A549 (cell line): ENCODE data around the gene OGFRL1. TPM values are rescaled to one million over a fixed set of nuclear protein-coding genes. Genes with fewer than 3 reads are reported as not detected.

Experiments
- ATAC-seq, 2 experiments: fragments of 200-7000 bp in 1 of 2; fragments of >200 bp in 1 of 2; cut with Nextera tagmentation in 1 of 2; cut with Tn5 transposase in 1 of 2; 3 replicates each; pipeline versions ENCODE4 v1.8.0 to v1.9.1; 2018 to 2020; ENCODE audit warnings: mild to moderate bottlenecking in 1 of 2, moderate library complexity in 1 of 2
- CTCF ChIA-PET: fragments of 300-600 bp; sonication (Branson Sonifier 250); formaldehyde crosslinking; extraction: SDS; loops from one replicate; lab custom pipeline; 2021; ENCODE audit warnings: antibody characterized with exemption, inconsistent platforms; lab: Yijun Ruan, JAX
- POLR2A ChIA-PET: fragments of 350-600 bp; formaldehyde crosslinking; extraction: SDS; loops from one replicate; lab custom pipeline; 2021; ENCODE audit warnings: antibody characterized with exemption, inconsistent platforms; lab: Yijun Ruan, JAX
- DNase-seq, 2 experiments: peaks; one replicate each; pipeline versions ENCODE4 v3.0.0 to v3.0.0-alpha.2; 2011 to 2016; ENCODE audit warnings: low read depth in 1 of 2, low spot score in 1 of 2
- FAIRE-seq: peaks from 2 replicates; lab custom pipeline; 2011; peaks lifted over from hg19 to GRCh38; lab: Jason Lieb, UNC
- H3K27ac ChIP-seq, 2 experiments: fragments of >200 bp; sonication (Bioruptor Twin); formaldehyde crosslinking; 3 replicates each; pipeline ENCODE4 v1.5.1; 2016 to 2017
- H3K4me1 ChIP-seq: fragments of >200 bp; sonication (Bioruptor Twin); formaldehyde crosslinking; 3 replicates; pipeline ENCODE4 v1.6.1; 2016
- H3K4me2 ChIP-seq: fragments of >200 bp; sonication (Bioruptor Twin); formaldehyde crosslinking; 3 replicates; pipeline ENCODE4 v1.6.1; 2016
- H3K4me3 ChIP-seq: fragments of >200 bp; sonication (Bioruptor Twin); formaldehyde crosslinking; 3 replicates; pipeline ENCODE4 v1.5.1; 2016
- H3K9me3 ChIP-seq: fragments of >200 bp; sonication (Bioruptor Twin); formaldehyde crosslinking; 3 replicates; pipeline ENCODE4 v1.6.1; 2016
- BCL3 ChIP-seq: fragments of >200 bp; sonication (Bioruptor Twin); formaldehyde crosslinking; IDR thresholded peaks from 3 replicates; pipeline ENCODE4 v1.6.1; 2016
- BHLHE40 ChIP-seq: IDR thresholded peaks from 2 replicates; pipeline ENCODE4 v1.6.1; 2012; ENCODE audit warnings: low read depth, low read length, inconsistent platforms
- CEBPB ChIP-seq, 2 experiments: fragments of >200 bp in 1 of 2; sonication (Bioruptor Twin) in 1 of 2; formaldehyde crosslinking in 1 of 2; IDR thresholded peaks; 2 replicates each; pipeline ENCODE4 v1.6.1; 2012 to 2016
- FOSL2 ChIP-seq, 2 experiments: fragments of 450-650 bp in 1 of 2; fragments of >200 bp in 1 of 2; sonication (Bioruptor Twin) in 1 of 2; formaldehyde crosslinking; IDR thresholded peaks; 2 replicates each; pipeline versions ENCODE4 v1.5.0 to v1.6.1; 2016 to 2020; ENCODE audit warnings: mild to moderate bottlenecking in 1 of 2, moderate library complexity in 1 of 2
- HDAC2 ChIP-seq: fragments of 200-600 bp; sonication (generic); IDR thresholded peaks from 2 replicates; pipeline ENCODE4 v1.6.1; 2016
- HEYL ChIP-seq: fragments of 250-450 bp; sonication (Bioruptor Pico); IDR thresholded peaks from 2 replicates; pipeline ENCODE4 v1.8.0; 2021; ENCODE audit warnings: mild to moderate bottlenecking, moderate library complexity
- HOXB5 ChIP-seq: fragments of 250-450 bp; sonication (Bioruptor Pico); IDR thresholded peaks from 2 replicates; pipeline ENCODE4 v1.5.0; 2020; ENCODE audit warnings: mild to moderate bottlenecking, moderate library complexity
- NFE2L2 ChIP-seq: fragments of 150-350 bp; conservative IDR thresholded peaks from 2 replicates; pipeline ENCODE4 v1.6.1; 2014; ENCODE audit warnings: low read length
- POLR2AphosphoS2 ChIP-seq: conservative IDR thresholded peaks from 2 replicates; pipeline ENCODE4 v1.6.1; 2012; ENCODE audit warnings: low read length, improper control_type of control experiment, inconsistent platforms
- RAD21 ChIP-seq, 2 experiments: fragments of >200 bp in 1 of 2; sonication (Bioruptor Twin) in 1 of 2; formaldehyde crosslinking in 1 of 2; IDR thresholded peaks in 1 of 2; conservative IDR thresholded peaks in 1 of 2; 2 replicates in 1 of 2; 3 replicates in 1 of 2; pipeline ENCODE4 v1.6.1; 2012 to 2018; ENCODE audit warnings: inconsistent platforms in 1 of 2
- RARB ChIP-seq: fragments of 250-450 bp; sonication (Bioruptor Pico); IDR thresholded peaks from 2 replicates; pipeline ENCODE4 v1.8.0; 2021; ENCODE audit warnings: mild to moderate bottlenecking, moderate library complexity
- REST ChIP-seq: fragments of 200-600 bp; sonication (generic); IDR thresholded peaks from 2 replicates; pipeline ENCODE4 v1.6.1; 2016; ENCODE audit warnings: antibody characterized with exemption, mild to moderate bottlenecking, moderate library complexity
- SMC3 ChIP-seq: fragments of >200 bp; sonication (Bioruptor Twin); formaldehyde crosslinking; IDR thresholded peaks from 3 replicates; pipeline ENCODE4 v1.6.1; 2018; ENCODE audit warnings: inconsistent platforms
- SREBF2 ChIP-seq: fragments of 450-650 bp; IDR thresholded peaks from 2 replicates; pipeline ENCODE4 v1.6.1; 2014; ENCODE audit warnings: mild to moderate bottlenecking, moderate library complexity
- ZNF302 ChIP-seq: fragments of 250-450 bp; sonication (Bioruptor Pico); IDR thresholded peaks from 2 replicates; pipeline ENCODE4 v1.9.0; 2021; ENCODE audit warnings: inconsistent platforms, mild to moderate bottlenecking, moderate library complexity
- WGBS: methylation state at CpG from one replicate; pipeline ENCODE4 v1.1.6; 2017; ENCODE audit errors: missing lambda C conversion rate; 5-methylcytosine and 5-hydroxymethylcytosine counted together
- polyA plus RNA-seq, 4 experiments: library from polyadenylated mRNA; depleted of rRNA in 3 of 4; stranded (reverse); fragments of >200 nt; fragmentation: RNase III in 1 of 4; extraction: RNeasy Plus Mini Kit Qiagen cat#74134 plus additional on column Dnase treatment in 1 of 4; gene quantifications; 2 replicates in 3 of 4; 3 replicates in 1 of 4; pipeline ENCODE4 v1.2.3, GENCODE V29; 2011 to 2017

The OGFRL1 gene
- polyA plus RNA-seq, 2 of the 4 experiments (the other 2 are of a cell fraction) = 8.0 to 15.2 TPM

GRCh38 chr6:71279321-71279720 lies 9.3 kb upstream of the OGFRL1 start (continued):
- no peak for TF ChIP-seq CEBPB (IDR thresholded peaks at IDR 0.05)

DNA sequence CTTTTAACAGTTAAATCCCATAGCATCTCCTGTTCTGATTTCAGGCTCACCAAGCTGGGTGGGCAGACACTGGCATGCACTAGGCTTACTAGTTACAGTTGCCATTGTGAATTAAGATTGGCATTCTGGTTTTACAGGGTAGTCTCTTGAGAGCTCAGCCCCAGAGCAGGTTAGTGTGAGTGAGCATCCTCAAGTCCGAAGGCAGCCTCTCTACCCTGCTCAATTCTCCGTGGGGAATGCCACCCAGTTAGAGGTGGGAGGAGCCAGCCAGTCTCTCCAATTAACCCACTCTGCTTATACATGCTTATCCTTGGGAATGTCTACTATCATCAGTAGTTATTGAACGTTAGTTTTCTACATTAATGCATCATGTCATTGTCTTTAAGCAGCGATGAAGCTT lies 8.9 kb upstream of the OGFRL1 start:
- CTCF ChIA-PET = interaction anchor here (1.0 kb wide), 1 partner anchor 31 kb away, joined by 4 read pairs; no protein-coding TSS in a partner anchor
- FAIRE-seq (no peak), DNase-seq (no peak), ATAC-seq (no peak)
- no peak overlapping the region for H3K27ac ChIP-seq
- H3K4me2 ChIP-seq = no peak overlapping the region
- POLR2A ChIA-PET = no interaction called here
- no peaks in the 10 kb centered on the region for H3K9me3 ChIP-seq
- WGBS = 49% methylated on average over 4 of the region's 4 CpGs
- no peak overlapping the region for H3K4me3 ChIP-seq
- no peak for TF ChIP-seq SREBF2
- TF ChIP-seq NFE2L2 = no peak
- TF ChIP-seq REST = no peak
- no peak for TF ChIP-seq RARB (CRISPR knock-in tag)
- no peak for TF ChIP-seq SMC3
- TF ChIP-seq BCL3 = no peak
- no peak for TF ChIP-seq HOXB5 (CRISPR knock-in tag)
- no peak for TF ChIP-seq BHLHE40
- TF ChIP-seq POLR2AphosphoS2 = no peak
- TF ChIP-seq FOSL2 (IDR thresholded peaks at IDR 0.05) = no peak
- no peak for TF ChIP-seq FOSL2 (CRISPR knock-in tag; IDR thresholded peaks at IDR 0.05)
- TF ChIP-seq HEYL (CRISPR knock-in tag) = no peak
- TF ChIP-seq, all 56 proteins: peak for 0
- no peaks in the 10 kb centered on the region for H3K4me1 ChIP-seq

DNA sequence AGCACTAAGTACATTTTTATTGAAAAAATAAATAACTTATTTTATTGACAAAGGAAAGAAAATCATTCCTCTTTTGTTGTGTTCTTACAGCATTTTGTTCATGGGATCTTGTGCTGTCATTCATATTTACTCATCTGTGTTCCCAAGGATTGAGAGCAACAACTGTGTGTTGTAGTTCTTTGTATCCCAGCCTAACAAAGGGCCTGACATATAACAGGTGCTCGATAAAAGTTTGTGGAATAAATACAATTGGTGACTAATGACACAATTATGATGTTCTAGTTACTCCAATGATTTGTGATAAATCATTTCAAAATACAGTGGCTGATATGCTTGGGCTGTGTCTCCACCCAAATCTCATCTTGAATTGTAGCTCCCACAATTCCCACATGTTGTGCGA lies 7.9 kb upstream of the OGFRL1 start:
- Histone ChIP-seq H3K27ac (no peak overlapping the region), H3K4me3 (no peak overlapping the region), H3K4me2 (no peak overlapping the region), H3K4me1 (no peaks in the 10 kb centered on the region), H3K9me3 (no peaks in the 10 kb centered on the region)
- WGBS = 66% methylated on average over 2 of the region's 2 CpGs
- TF ChIP-seq POLR2AphosphoS2 (no peak), HDAC2 (no peak), RAD21 (conservative IDR thresholded peaks at IDR 0.05 in 1 of 2, IDR thresholded peaks at IDR 0.05 in 1 of 2) (no peak)
- FAIRE-seq (no peak), ATAC-seq (no peak), DNase-seq (no peak)
- ChIA-PET CTCF (interaction anchor here (1.0 kb wide), 1 partner anchor 32 kb away, joined by 4 read pairs; no protein-coding TSS in a partner anchor), POLR2A (no interaction called here)

GRCh38 chr6:71284785-71285184 lies 3.8 kb upstream of the OGFRL1 start:
- no peak for DNase-seq

More at GRCh38 chr6:71284785-71285184, 3.8 kb upstream of the OGFRL1 start:
- H3K4me1 ChIP-seq = peaks cover 9% of the 10 kb centered on the region; the same call in 2 of the 3 replicates
- FAIRE-seq (no peak), ATAC-seq (no peak)
- H3K4me3 ChIP-seq = no peak overlapping the region
- CTCF ChIA-PET = no interaction called here
- POLR2A ChIA-PET = no interaction called here
- TF ChIP-seq ZNF302 = no peak
- H3K27ac ChIP-seq = no peak overlapping the region
- no peak overlapping the region for H3K4me2 ChIP-seq
- no peaks in the 10 kb centered on the region for H3K9me3 ChIP-seq
